HG02885 (cell line): ENCODE measurements around the gene JDP2.
"Not testable (repeated sequence)": the region's sequence is repeated elsewhere in the genome, so short reads cannot be mapped to it uniquely, and the experiment has no call there.

ENCODE experiments used
- ATAC-seq: cut with Tn5 transposase; IDR thresholded peaks from one replicate; pipeline ENCODE4 v1.9.1; 2021; ENCODE audit warnings: mild to moderate bottlenecking; ENCODE audit not compliant: unreplicated experiment, poor library complexity

JDP2 gene

GRCh38 chr14:75427482-75428229, at the start of gene JDP2:
TSS of gene JDP2 (plus strand) at chr14:75428022. CDS start at chr14:75437921, 9,899 bp downstream.
- ATAC-seq, result peak; percentile 44

- ATAC-seq, result no peak
Measured at GRCh38 chr14:75379246-75379929, 48.4 kb upstream of the JDP2 start.

- no peak for ATAC-seq
Measured at GRCh38 chr14:75379930-75380270, 47.9 kb upstream of the JDP2 start.

GRCh38 chr14:75380656-75381055, 47.2 kb upstream of the JDP2 start:
- no peak for ATAC-seq

- no peak for ATAC-seq
Measured at GRCh38 chr14:75381642-75382041, 46.2 kb upstream of the JDP2 start.

- not testable (repeated sequence) for ATAC-seq
Measured at GRCh38 chr14:75383219-75383618, 44.6 kb upstream of the JDP2 start.

GRCh38 chr14:75383721-75384120, 44.1 kb upstream of the JDP2 start:
- ATAC-seq, result no peak

- no peak for ATAC-seq
Measured at GRCh38 chr14:75389679-75390078, 38.1 kb upstream of the JDP2 start.

GRCh38 chr14:75390183-75390582, 37.6 kb upstream of the JDP2 start:
- no peak for ATAC-seq

- no peak for ATAC-seq
Measured at GRCh38 chr14:75391953-75392352, 35.9 kb upstream of the JDP2 start.

GRCh38 chr14:75392686-75393641, 34.9 kb upstream of the JDP2 start:
- ATAC-seq, result no peak

GRCh38 chr14:75393794-75394193, 34.0 kb upstream of the JDP2 start:
- no peak for ATAC-seq

GRCh38 chr14:75395862-75396261, 32.0 kb upstream of the JDP2 start:
- ATAC-seq, result no peak

GRCh38 chr14:75399321-75399720, 28.5 kb upstream of the JDP2 start:
- ATAC-seq, result no peak

GRCh38 chr14:75399843-75400775, 27.7 kb upstream of the JDP2 start:
- ATAC-seq, result no peak

- ATAC-seq, result no peak
Measured at GRCh38 chr14:75401361-75401760, 26.5 kb upstream of the JDP2 start.

GRCh38 chr14:75402867-75403413, 24.9 kb upstream of the JDP2 start:
- ATAC-seq, result no peak

GRCh38 chr14:75404847-75405246, 23.0 kb upstream of the JDP2 start:
- no peak for ATAC-seq

GRCh38 chr14:75406102-75406501, 21.7 kb upstream of the JDP2 start:
- no peak for ATAC-seq

GRCh38 chr14:75406856-75407255, 21.0 kb upstream of the JDP2 start:
- ATAC-seq, result no peak
